Neural cell (in vitro differentiated cells): ENCODE measurements around the gene PRDM2. TPM values are rescaled to one million over a fixed set of nuclear protein-coding genes. Genes with fewer than 3 reads are reported as not detected.

ENCODE experiments used
- H2AFZ ChIP-seq: fragments of 200-600, 300-800 bp; sonication (generic), shearing (Covaris generic); 2 replicates; pipeline ENCODE4 v1.6.0; 2014; ENCODE audit warnings: low read depth, mild to moderate bottlenecking, antibody characterized with exemption, low read length, moderate library complexity
- H3F3A ChIP-seq: fragments of 200-600 bp; shearing (Covaris generic); 2 replicates; pipeline ENCODE4 v1.6.1; 2016; ENCODE audit warnings: mild to moderate bottlenecking, moderate library complexity, mixed read lengths, antibody characterized with exemption, low read length; ENCODE audit not compliant: insufficient read depth, poor library complexity, severe bottlenecking
- H3K27ac ChIP-seq: fragments of 200-600, 300-800 bp; sonication (generic), shearing (Covaris generic); 2 replicates; pipeline ENCODE4 v1.5.1; 2014; ENCODE audit warnings: mild to moderate bottlenecking, low read length, moderate library complexity
- H3K27me3 ChIP-seq: fragments of 300-800, 200-600 bp; sonication (generic), shearing (Covaris generic); 2 replicates; pipeline ENCODE4 v1.6.0; 2014; ENCODE audit warnings: mild to moderate bottlenecking, low read depth, low read length, moderate library complexity; ENCODE audit not compliant: insufficient read depth
- H3K36me3 ChIP-seq: fragments of 300-800, 200-600 bp; sonication (generic), shearing (Covaris generic); 2 replicates; pipeline ENCODE4 v1.5.1; 2014; ENCODE audit warnings: mild to moderate bottlenecking, antibody characterized with exemption, low read length, moderate library complexity; ENCODE audit not compliant: insufficient read depth
- H3K4me2 ChIP-seq: fragments of 300-800, 200-600 bp; sonication (generic), shearing (Covaris generic); 2 replicates; pipeline ENCODE4 v1.6.0; 2014; ENCODE audit warnings: mild to moderate bottlenecking, low read length
- H3K4me3 ChIP-seq: fragments of 300-800, 200-600 bp; sonication (generic), shearing (Covaris generic); 2 replicates; pipeline ENCODE4 v1.5.1; 2014; ENCODE audit warnings: mild to moderate bottlenecking, low read length, moderate library complexity
- H3K79me2 ChIP-seq: fragments of 200-600 bp; shearing (Covaris generic); replicated peaks from 2 replicates; pipeline ENCODE4 v1.6.0; 2014; ENCODE audit warnings: mild to moderate bottlenecking, low read length, moderate library complexity; ENCODE audit not compliant: insufficient read depth
- H3K9ac ChIP-seq: fragments of 300-800, 200-600 bp; sonication (generic), shearing (Covaris generic); 2 replicates; pipeline ENCODE4 v1.6.1; 2016; ENCODE audit warnings: mild to moderate bottlenecking, low read length, mixed read lengths
- H3K9me2 ChIP-seq: fragments of 200-600 bp; shearing (Covaris generic); 2 replicates; pipeline ENCODE4 v1.6.1; 2016; ENCODE audit warnings: mild to moderate bottlenecking, low read length, mixed read lengths; ENCODE audit not compliant: insufficient read depth
- H3K9me3 ChIP-seq: fragments of 200-600, 300-800 bp; sonication (generic), shearing (Covaris generic); 2 replicates; pipeline ENCODE4 v1.6.1; 2016; ENCODE audit warnings: mild to moderate bottlenecking, mixed run types, low read length, moderate library complexity, mixed read lengths
- H4K20me1 ChIP-seq: fragments of 200-600 bp; shearing (Covaris generic); 2 replicates; pipeline ENCODE4 v1.6.1; 2016; ENCODE audit warnings: mild to moderate bottlenecking, mixed run types; ENCODE audit not compliant: insufficient read depth
- CTCF ChIP-seq: fragments of 450-650 bp; IDR thresholded peaks from 2 replicates; pipeline ENCODE4 v1.5.1; 2014; ENCODE audit warnings: antibody characterized with exemption, mild to moderate bottlenecking, moderate library complexity; ENCODE audit not compliant: poor library complexity, severe bottlenecking
- EP300 ChIP-seq: fragments of 450-650 bp; conservative IDR thresholded peaks from 2 replicates; pipeline ENCODE4 v1.6.1; 2014; ENCODE audit warnings: antibody characterized with exemption, mild to moderate bottlenecking, moderate library complexity; ENCODE audit not compliant: poor library complexity, severe bottlenecking
- EZH2 ChIP-seq: fragments of 200-600, 300-800 bp; shearing (Covaris generic), sonication (generic); IDR thresholded peaks from 2 replicates; pipeline ENCODE4 v1.6.1; 2014; ENCODE audit warnings: antibody characterized with exemption, low read length, borderline replicate concordance, mild to moderate bottlenecking; ENCODE audit not compliant: insufficient read depth, poor library complexity, severe bottlenecking
- MXI1 ChIP-seq: fragments of 450-650 bp; conservative IDR thresholded peaks from 2 replicates; pipeline ENCODE4 v1.6.1; 2014; ENCODE audit warnings: antibody characterized with exemption, mild to moderate bottlenecking; ENCODE audit not compliant: poor library complexity, severe bottlenecking
- POLR2AphosphoS5 ChIP-seq: IDR thresholded peaks from 2 replicates; pipeline ENCODE4 v1.6.1; 2012
- RAD21 ChIP-seq: fragments of 450-650 bp; conservative IDR thresholded peaks from 2 replicates; pipeline ENCODE4 v1.6.1; 2014; ENCODE audit warnings: antibody characterized with exemption, mild to moderate bottlenecking, moderate library complexity
- REST ChIP-seq: IDR thresholded peaks from 2 replicates; pipeline ENCODE4 v1.6.1; 2012; ENCODE audit warnings: borderline replicate concordance
- SMC3 ChIP-seq: fragments of 450-650 bp; conservative IDR thresholded peaks from 2 replicates; pipeline ENCODE4 v1.6.1; 2014; ENCODE audit warnings: antibody characterized with exemption, mild to moderate bottlenecking, moderate library complexity; ENCODE audit not compliant: poor library complexity
- TAF1 ChIP-seq: IDR thresholded peaks from 2 replicates; pipeline ENCODE4 v1.6.1; 2012; ENCODE audit warnings: low read depth
- polyA plus RNA-seq: library from polyadenylated mRNA; depleted of rRNA; stranded (reverse); fragments of >200 nt; gene quantifications from 2 replicates; pipeline ENCODE4 v1.2.3, GENCODE V29; 2014

The PRDM2 gene
- polyA plus RNA-seq, 1 donor from 2014 or later: 10.7 TPM

GRCh38 chr1:13664451-13664850 is 35.5 kb upstream of the PRDM2 start:
- Histone ChIP-seq H4K20me1 (no peaks in the 10 kb centered on the region), H3K9me3 (no peaks in the 10 kb centered on the region), H2AFZ (no peak overlapping the region), H3K27ac (no peak overlapping the region), H3K79me2 (no peaks in the 10 kb centered on the region), H3K9me2 (no peaks in the 10 kb centered on the region), H3K9ac (no peak overlapping the region), H3K27me3 (no peaks in the 10 kb centered on the region), H3K4me2 (no peak overlapping the region), H3K4me3 (no peak overlapping the region), H3K36me3 (no peaks in the 10 kb centered on the region), H3F3A (no peaks in the 10 kb centered on the region)
- TF ChIP-seq POLR2AphosphoS5 (no peak), REST (no peak), TAF1 (no peak), RAD21 (no peak), MXI1 (no peak), SMC3 (no peak)

GRCh38 chr1:13666317-13666716 is 33.7 kb upstream of the PRDM2 start:
- TF ChIP-seq RAD21 (no peak), CTCF (no peak), EZH2 (no peak), SMC3 (no peak), POLR2AphosphoS5 (no peak), EP300 (no peak), TAF1 (no peak), MXI1 (no peak), REST (no peak)
- H3K79me2 ChIP-seq: no peaks in the 10 kb centered on the region
- no peaks in the 10 kb centered on the region for H3K27me3 ChIP-seq
- no peak overlapping the region for H3K27ac ChIP-seq
- H2AFZ ChIP-seq: no peak overlapping the region
- no peaks in the 10 kb centered on the region for H3K9me3 ChIP-seq
- H3K9ac ChIP-seq: no peak overlapping the region
- no peaks in the 10 kb centered on the region for H3K36me3 ChIP-seq
- no peak overlapping the region for H3K4me3 ChIP-seq
- no peaks in the 10 kb centered on the region for H3K9me2 ChIP-seq
- no peaks in the 10 kb centered on the region for H3F3A ChIP-seq
- no peaks in the 10 kb centered on the region for H4K20me1 ChIP-seq
- no peak overlapping the region for H3K4me2 ChIP-seq
